MM.1S (cell line): ENCODE results near the gene NRG2.

Experiments used
- CTCF ChIP-seq: fragments of 300-600 bp; sonication (generic); IDR thresholded peaks from 2 replicates; pipeline ENCODE4 v1.5.1; 2016; ENCODE audit warnings: antibody characterized with exemption, low read length, mixed read lengths
- EZH2 ChIP-seq: fragments of 300-600 bp; sonication (generic); optimal IDR thresholded peaks from 2 replicates; pipeline ENCODE3; 2017; ENCODE audit warnings: low read depth, mild to moderate bottlenecking, antibody characterized with exemption, low read length, mixed read lengths

GRCh38 chr5:140033037-140033760, 9.9 kb downstream of the NRG2 start:
- TF ChIP-seq CTCF (no peak), EZH2 (no peak)
